Breast epithelium (tissue), 3 donors: ENCODE data around the gene RNF121.

Experiments
- POLR2AphosphoS5 ChIP-seq, 3 donors: sonication (generic); formaldehyde crosslinking; IDR thresholded peaks; one replicate each; pipeline ENCODE4 v1.6.1; 2017; ENCODE audit warnings: antibody characterized with exemption in 3 of 3
- TF ChIP-seq, protein P1 (sequence below), 3 donors: fragments of 450-650 bp; IDR thresholded peaks; one replicate each; pipeline ENCODE4 v1.5.1; 2016 to 2017; ENCODE audit warnings: antibody characterized with exemption in 3 of 3, mild to moderate bottlenecking in 3 of 3, moderate library complexity in 3 of 3

GRCh38 chr11:71992136-71992730, 63.4 kb downstream of the RNF121 start:
- TF ChIP-seq, protein P1, sequence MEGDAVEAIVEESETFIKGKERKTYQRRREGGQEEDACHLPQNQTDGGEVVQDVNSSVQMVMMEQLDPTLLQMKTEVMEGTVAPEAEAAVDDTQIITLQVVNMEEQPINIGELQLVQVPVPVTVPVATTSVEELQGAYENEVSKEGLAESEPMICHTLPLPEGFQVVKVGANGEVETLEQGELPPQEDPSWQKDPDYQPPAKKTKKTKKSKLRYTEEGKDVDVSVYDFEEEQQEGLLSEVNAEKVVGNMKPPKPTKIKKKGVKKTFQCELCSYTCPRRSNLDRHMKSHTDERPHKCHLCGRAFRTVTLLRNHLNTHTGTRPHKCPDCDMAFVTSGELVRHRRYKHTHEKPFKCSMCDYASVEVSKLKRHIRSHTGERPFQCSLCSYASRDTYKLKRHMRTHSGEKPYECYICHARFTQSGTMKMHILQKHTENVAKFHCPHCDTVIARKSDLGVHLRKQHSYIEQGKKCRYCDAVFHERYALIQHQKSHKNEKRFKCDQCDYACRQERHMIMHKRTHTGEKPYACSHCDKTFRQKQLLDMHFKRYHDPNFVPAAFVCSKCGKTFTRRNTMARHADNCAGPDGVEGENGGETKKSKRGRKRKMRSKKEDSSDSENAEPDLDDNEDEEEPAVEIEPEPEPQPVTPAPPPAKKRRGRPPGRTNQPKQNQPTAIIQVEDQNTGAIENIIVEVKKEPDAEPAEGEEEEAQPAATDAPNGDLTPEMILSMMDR (IDR thresholded peaks at IDR 0.05) = no peak
- no peak for TF ChIP-seq POLR2AphosphoS5 (IDR thresholded peaks at IDR 0.05)
